GM23248 (cell line): Measurements from ENCODE around the gene EEF2KMT.

ENCODE experiments used
- EZH2 ChIP-seq: fragments of 200-600 bp; sonication (generic); IDR thresholded peaks from 2 replicates; pipeline ENCODE4 v1.6.1; 2018; ENCODE audit warnings: antibody characterized with exemption, mild to moderate bottlenecking; ENCODE audit not compliant: insufficient read depth, poor library complexity, severe bottlenecking
- EZH2phosphoT487 ChIP-seq: fragments of 200-600 bp; sonication (generic); IDR thresholded peaks from 2 replicates; pipeline ENCODE4 v1.6.1; 2018; ENCODE audit warnings: antibody characterized with exemption, moderate library complexity, mild to moderate bottlenecking, low read depth; ENCODE audit not compliant: insufficient read depth

DNA sequence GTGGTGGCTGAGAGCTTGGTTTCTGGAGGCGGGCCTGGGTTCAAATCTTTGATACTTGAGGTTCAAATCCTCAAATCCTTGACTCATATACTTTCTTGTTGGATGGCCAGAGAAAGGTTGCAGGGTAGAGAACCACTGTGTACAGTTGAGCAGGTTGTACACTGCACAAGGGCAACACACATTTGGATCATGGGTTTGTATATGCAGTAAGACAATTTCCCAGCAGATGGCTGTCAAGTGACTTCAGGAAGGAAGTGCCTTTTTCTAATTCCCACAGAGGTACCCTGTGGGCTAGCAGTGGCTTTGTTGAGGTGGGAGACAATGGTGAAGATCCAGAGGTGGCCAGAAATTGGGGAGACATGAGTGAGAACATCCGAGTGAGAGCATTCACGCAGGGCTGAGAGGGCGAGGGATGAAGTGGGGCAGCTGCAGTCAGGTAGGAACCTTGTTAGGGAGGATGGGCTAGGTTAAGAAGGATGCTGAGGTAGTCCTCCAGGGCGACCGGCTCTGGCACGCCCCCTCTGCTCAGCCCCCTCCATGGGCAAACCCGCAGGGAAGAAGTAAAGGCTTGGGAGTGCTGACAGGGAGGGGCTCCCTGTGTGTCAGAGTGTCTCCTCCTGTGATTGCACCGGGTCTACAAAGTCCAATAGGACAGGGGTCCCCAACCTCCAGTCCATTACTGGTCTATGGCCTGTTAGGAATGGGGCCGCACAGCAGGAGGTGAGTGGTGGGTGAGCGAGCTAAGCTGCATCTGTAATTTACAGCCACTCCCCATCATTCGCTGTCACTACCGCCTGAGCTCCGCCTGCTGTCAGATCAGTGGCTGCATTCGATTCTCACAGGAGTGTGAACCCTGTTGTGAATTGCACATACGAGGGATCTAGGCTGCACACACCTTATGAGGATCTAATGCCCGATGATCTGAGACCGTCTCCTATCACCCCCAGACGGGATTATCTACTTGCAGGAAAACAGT lies 34.5 kb downstream of the EEF2KMT start:
- TF ChIP-seq EZH2phosphoT487, result no peak
- TF ChIP-seq EZH2, result no peak
